GM18873 (cell line): ENCODE measurements around the gene NPBWR2.

Source experiments
- ATAC-seq: cut with Tn5 transposase; IDR thresholded peaks from one replicate; pipeline ENCODE4 v1.9.1; 2021; ENCODE audit warnings: mild to moderate bottlenecking, moderate library complexity, moderate number of reproducible peaks; ENCODE audit not compliant: unreplicated experiment, low FRiP score

The NPBWR2 gene

DNA sequence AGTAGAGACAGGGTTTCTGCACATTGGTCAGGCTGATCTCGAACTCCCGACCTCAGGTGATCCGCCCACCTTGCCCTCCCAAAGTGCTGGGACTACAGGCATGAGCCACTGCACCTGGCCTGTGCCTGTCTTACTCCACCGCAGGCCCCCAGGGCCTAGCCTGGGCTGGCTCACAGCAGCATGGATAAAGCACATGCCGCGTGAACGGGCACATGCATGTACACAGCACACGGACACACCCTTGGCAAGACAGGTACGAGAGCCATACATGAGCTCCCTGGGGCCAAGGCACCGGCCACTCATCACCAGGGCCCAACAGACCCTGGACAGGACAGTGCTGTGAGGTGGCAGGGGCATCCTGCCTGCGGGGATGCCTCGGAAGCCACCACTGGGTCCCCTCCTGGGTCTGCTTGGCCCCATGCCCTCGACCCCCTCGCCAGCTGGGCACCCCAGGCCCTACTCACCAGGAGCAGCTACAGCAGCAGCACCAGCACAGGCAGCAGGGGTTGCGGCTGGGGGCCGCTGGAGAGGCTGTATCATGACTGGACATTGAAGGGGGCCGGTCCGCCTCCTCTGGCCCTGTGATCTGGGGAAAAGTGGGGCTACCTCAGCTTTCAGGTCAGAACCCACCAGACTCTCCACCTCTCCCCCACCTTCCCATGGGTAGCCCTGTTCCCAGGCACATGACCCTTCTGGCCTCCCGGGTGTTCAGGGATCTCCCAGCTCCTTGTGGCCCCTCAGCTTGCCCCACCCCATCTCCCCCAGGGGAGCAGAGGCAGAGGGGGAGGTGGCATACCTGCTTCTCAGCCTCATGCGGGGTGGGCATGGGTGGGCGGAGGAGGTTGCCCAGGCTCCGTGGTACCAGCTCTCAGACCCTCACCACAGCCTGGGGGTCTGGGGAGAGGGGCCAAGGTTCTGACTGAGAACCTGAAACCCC lies 31.0 kb downstream of the NPBWR2 start:
- ATAC-seq, result no peak

DNA sequence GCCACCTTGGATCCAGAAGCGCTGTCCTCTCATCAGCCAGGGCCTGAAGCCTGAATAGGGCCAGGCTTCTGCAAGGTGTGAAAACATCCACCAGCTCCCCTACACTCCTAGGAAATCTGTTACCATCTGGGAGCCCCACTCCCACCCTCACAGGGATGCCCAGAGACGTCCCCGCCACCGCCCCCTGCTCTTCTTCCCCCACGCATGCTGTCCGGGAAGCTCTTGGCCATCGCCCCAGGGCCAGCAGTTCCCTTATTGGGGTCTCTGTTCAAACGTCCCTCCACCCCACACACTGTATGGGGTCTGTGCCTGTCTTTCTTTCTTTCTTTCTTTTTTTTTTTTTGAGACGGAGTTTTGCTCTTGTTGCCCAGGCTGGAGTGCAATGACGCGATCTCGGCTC lies 31.8 kb downstream of the NPBWR2 start:
- no peak for ATAC-seq

DNA sequence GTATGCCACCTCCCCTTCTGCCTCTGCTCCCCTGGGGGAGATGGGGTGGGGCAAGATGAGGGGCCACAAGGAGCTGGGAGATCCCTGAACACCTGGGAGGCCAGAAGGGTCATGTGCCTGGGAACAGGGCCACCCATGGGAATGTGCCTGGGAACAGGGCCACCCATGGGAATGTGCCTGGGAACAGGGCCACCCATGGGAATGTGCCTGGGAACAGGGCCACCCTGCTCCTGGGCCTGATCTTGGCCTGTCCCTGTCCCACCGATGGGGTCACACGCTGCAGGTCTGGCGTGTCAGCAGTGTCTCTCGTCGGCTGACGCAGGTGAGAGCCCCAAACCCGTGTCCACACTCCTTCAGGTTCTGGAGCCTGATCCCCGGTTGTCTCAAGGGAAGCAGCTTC lies 32.4 kb downstream of the NPBWR2 start:
- no peak for ATAC-seq

DNA sequence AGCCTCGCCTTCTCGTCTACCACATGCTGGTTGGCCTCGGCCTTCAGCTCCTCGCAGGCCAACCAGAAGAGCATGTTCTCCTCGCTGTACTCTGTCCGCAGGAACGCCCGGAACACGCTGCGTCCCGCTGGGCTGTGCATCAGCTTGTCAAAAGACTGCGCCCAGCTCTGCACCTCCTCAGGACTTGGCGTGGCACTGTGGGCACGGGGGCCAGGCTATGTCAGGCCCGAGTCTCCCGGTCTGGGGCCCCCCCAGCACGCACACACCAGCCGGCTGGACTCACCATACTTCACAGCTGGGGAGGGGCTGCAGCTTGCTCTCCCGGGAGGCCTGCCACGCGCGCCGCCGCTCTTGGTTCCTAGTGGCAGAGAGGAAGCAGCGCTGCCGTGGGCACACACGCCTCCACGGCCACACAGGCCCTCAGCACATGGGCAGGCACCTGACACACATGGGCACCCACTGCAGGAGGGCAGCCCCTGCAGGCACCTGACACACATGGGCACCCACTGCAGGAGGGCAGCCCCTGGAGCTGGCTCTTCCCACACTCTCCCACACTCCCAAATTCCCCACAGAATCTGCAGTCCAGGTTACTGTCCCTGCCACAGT lies 33.1 kb downstream of the NPBWR2 start:
- no peak for ATAC-seq

DNA sequence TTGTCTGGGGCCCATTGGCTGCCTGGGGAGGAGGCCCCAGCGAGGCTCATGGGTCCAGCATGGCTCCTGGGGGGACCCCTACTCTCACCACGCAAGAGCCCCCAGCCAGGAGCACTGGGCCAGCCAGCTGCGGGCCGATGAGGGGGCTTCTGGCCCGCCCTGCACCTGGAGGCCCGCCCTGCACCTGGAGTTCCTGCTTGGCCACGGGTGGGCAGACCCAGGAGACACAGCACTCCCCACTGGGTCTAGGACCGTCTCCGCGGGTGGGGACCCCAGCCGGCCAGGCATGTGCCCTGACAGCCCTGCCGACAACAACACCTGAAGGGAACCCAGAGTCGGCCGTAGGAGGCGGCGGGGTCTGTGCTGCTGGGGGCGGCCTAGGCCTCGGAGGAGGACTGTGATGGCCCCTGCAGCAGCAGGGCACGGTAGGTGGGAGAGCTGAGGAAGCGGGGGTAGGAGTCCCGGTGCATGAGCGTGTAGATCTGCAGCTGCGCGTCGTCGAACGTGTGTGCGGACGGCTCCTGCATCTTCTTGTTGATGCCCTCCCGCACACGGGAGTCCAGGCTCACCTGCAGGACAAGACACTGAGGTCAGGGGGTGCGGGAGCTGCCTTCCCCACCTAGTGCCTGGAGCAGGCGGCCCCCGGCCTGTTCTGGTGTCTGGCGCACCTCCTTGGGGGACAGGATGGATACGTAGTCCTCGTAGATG lies 33.7 kb downstream of the NPBWR2 start:
- no peak for ATAC-seq

DNA sequence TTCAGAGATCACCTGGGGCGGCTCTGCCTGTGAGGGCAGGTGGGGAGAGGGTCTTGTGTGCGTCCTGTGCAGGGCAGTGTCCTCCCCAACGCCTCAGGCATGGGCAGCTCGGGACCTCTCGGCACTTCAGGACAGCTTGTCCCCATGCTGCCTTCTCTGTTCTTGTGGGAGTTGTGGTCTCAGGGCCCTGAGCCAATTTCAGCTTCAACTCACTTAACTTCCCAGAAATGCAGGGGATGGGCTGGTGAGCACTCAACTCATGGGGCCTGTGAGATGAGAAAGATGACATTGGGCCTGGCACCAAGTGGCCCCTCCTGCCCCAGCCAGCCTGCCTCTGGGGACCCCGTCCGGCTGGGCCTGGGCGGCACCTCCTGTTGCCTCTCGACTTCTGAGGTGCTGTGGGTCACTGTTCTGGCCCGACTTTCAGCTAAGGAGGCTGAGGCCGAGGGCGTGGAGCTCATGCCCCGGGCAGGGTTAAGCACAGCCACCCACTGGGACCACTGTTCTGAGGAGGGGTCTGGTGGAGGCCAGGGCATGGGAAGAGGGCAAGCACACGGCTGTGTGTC lies 34.8 kb downstream of the NPBWR2 start:
- ATAC-seq, result no peak

DNA sequence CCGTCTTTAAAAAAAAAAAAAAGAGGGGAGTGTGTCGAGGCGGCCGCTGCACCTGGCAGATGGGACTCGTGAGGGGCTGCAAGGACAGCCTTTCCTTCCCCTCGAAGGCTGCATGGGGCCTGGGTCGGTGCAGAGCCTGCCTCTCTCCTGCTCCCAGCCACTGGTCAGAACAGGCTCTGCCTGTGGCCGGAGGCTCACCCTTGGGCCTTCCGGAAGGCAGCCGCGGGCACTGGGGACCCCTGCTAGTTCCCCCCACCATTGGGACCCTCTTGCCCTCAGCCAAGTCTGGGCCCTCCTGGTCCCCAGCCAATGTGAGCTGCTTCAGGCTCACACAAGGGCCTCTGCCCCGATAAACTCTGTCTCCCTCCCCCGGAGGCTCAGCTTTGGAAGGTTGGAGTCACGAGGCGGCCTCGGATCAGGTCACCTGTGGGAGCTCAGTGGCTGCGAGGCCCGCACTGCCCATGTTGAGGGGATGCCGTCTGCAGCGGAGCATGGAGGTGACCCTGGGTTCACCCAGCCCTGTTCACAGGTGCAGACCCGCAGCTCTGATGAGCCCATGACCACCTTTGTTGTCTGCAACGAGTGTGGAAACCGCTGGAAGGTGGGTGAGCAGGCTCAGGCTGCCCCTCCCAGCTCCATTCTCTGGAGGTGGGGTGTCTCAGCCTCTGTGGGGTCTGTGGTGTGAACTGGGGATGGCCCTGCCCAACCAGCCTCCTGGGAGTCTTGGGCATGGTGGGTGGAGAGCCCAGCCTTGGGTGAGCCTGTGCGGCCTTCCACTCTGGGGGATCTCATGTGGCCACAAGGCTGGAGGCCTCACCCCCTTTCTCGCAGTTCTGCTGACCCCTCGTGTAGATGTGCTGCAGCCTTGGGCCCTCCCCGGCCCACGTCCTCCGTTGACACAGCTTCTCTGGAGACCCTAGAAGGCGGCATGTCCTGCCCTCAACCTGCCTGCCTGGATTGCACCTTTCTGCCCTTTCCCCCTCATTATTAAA lies 35.7 kb downstream of the NPBWR2 start:
- ATAC-seq, result no peak

DNA sequence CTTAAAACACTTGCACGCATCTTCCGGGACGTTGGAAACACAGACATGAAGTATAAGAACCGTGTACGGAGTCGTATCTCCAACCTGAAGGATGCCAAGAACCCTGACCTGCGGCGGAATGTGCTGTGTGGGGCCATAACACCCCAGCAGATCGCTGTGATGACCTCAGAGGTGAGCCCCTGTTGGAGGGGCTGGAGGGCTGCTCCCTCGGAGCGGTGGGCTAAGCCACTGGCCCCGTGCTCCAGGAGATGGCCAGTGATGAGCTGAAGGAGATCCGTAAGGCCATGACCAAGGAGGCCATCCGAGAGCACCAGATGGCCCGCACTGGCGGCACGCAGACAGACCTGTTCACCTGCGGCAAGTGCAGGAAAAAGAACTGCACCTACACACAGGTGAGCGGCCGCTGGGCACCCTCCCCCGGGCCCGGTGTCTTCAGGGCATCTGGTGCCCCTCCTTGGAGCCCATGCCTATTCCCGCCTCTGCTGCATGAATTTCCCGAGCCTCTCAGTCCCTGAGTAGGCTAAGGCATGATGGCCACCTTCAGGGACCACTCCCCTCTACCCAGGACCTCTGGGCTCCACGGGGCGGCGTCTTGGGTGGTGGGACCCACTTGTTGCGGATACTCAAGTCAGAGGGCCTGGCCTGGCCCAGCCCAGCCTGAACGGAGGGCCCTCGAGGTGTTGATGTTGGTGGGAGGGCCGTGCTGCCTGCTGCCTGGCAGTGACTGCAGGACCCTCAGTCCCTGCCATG lies 36.9 kb downstream of the NPBWR2 start:
- ATAC-seq, result no peak

DNA sequence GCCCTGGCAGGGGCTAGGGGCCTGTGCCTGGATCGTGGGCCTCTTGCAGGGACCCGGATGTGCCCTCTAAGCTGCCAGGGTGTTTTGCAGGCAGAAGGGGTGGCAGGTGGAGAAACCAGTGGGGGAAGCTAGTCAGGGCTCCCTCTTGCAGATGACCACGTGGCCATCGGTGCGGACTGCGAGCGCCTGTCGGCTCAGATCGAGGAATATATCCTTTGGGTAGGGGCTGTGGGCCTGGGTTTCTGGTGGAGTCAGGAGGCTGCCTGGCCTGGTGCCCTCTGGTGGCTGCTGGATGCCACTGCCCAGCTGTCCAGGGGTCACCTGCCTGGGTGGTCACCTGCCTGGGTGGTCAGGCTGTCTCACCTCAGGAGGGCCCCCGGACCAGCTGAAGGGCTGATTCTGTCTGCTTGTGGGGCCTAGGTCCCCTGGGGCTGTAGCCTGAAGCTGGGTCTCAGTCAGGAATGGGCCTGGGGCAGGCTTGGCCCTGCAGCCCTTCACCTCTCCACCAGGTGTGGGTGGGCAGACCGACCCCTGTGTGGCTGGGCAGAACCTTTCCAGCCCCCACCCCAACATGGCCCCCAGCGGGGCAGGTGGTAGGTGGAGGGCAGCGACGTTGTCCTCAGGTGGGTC lies 37.6 kb downstream of the NPBWR2 start:
- ATAC-seq, result no peak

DNA sequence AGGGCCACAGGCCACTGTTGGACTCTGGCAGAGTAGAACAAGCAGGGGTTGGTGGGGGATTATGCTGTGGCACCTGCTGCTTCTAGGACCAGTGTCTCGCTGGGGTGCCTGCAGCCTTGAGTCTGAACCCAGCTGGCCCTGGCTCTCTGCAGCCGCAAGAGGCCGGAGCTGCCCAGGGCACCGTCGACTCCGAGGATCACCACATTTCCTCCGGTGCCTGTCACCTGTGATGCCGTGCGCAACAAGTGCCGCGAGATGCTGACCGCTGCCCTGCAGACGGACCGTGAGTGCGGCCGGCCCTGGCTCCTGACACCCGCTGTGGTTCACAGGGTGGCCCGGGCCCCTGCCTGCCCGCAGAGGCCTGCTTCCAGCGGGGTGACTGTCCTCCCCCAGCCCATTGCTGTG lies 38.2 kb downstream of the NPBWR2 start:
- ATAC-seq, result no peak

DNA sequence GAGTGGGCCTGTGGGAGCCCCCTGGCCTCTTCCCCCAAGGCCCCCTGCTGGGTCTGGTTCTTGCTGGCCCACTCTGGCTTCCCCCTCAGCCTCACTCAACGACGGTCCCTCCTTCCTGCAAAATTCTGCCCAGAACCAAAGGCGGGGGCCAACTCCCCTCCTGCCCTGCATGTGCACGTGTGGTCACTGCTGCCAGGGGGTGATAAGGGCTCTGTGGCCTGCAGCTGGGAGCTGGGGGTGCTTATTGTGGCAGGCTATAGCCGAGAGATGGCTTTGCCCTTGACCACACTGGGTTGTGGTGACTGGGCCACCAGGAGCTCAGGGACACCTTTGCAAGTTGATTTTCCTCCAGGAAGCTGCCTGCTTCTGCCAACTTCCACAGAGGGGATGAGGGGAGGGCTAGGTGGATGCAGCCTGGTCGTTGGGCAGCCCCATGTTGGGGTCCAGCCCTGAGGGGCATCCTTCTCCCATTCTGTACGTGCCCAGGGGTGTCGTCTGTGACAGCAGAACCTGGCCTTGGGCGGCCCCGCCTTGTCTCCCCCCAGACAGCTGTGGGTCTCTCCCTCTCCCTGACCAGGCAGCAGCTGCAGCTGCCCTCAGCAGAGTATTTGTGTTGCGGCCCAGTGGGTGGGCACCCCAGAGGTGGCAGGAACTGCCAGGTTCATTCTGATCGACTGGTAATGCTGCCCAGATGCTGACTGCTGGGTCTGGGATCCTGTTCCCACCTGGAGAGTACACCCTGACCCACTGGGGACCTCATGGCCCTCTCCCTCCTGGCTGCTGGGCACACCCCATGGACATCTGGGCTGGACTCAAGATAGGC lies 38.8 kb downstream of the NPBWR2 start:
- no peak for ATAC-seq

DNA sequence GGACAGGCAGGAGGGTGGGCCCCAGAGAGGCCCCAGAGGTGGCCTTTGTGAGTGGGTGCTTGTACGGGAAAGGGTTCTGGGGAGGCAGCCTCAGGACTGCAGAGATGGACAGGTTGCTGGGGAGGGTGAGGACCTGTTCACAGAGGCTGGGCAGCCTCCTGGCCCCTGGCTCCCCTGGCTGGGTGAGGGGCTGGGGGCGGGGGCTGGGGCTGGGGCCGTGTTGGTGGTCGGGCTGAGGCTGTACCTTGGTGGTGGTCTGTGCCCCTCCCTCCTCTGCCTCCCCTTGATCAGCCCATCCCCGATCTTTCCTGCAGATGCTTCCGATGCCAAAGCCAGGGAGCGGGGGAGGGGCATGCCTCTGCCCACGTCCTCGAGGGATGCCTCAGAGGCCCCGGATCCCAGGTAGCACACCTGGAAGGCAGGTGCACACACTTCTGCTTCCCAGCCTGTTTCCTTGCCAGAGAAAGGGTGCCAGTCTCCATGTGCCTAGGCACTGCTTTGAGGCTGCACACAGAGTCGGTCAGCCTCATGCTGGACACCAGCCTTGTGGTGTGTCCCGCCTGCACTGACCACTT lies 39.5 kb downstream of the NPBWR2 start:
- ATAC-seq, result no peak

DNA sequence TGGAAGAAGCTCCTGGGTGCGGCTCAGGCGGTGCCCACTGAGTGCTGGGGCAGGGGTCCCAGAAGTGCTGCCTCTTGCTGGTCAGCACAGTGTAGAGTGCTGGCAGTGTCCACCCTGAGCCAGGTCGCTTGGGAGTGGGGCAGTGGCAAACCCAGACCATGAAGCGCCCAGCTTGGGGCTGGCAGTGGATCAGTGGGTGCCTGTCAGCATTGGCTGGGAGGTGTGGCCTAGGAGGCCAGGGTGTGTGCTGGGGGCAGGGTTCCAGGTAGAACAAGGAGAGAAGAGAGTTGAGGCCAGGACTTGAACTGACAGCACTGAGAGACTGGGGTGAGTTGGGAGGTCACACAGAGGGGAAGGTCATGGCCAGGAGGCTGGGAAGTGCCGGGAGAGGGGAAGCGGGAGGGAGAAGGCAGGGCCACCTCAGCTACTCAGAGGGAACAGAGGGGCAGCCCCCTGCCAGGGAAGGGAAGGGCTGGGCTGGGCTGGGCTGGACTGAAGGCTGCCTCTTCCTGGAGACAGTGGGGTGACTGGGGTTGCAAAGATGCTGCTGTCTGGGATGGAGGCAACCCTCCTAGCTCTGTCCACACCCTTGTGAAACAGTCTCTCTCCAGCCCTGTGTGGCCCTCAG lies 40.2 kb downstream of the NPBWR2 start:
- ATAC-seq, result no peak

DNA sequence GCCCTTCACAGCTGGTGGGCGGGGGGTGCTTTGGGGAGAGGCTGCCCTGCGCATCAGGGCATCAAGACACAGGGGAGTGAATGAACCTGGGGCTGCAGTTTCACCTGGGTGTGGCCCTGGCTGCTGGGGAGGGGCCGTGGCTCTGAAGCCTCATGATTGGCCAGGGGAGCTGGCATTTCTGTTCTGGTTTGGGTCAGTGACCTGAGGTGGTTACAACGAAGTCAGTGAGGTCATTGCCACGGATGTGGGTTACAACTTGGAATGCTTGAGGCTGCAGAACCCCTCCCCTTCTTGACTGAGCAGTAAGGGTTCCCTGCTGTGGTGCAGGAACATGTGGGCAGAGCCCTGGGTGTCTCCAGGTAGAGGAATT lies 41.4 kb downstream of the NPBWR2 start:
- ATAC-seq, result peak; percentile 39

DNA sequence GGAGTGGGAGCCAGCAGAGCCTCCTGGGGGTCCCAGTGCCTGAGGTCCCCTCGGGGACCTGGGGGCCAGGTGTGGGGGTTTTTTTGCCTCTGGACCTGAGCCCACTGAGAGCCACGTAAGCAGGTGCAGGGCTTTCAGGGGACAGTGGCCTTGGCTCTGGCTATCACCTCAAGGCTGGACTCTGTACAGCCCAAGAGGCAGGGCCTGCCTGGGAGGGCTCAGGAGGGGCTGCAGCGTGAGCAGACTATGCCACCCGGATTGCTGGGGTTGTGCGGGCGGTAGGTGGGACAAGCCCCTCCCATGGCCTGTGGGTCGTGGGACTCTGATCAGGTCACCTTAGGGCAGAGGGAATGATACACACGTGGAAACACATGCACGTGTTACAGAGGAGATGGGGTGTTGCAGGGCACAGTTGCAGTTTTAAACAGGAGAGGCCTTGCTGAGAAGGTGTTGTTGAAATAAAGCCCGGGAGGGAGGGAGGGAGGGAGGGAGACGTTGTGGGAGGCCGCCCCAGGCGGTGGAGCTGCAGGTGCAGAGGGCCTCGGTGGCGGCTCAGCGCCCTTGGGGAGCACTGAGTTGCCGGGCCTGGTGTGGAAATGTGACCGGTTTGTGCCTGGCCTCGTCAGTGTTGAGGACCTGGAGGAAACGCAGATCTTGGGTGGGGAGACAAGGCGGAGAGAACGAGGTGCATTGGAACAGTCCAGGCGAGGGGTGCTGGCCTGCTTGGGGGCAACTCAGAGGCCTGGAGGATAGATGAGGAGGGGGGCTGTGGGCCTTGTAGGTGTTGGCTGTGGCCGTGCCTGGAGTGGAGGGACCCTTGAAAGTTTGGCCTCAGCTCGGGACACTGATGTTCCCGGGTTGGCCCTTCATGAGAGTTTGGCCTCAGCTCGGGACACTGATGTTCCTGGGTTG lies 42.0 kb downstream of the NPBWR2 start:
- no peak for ATAC-seq

DNA sequence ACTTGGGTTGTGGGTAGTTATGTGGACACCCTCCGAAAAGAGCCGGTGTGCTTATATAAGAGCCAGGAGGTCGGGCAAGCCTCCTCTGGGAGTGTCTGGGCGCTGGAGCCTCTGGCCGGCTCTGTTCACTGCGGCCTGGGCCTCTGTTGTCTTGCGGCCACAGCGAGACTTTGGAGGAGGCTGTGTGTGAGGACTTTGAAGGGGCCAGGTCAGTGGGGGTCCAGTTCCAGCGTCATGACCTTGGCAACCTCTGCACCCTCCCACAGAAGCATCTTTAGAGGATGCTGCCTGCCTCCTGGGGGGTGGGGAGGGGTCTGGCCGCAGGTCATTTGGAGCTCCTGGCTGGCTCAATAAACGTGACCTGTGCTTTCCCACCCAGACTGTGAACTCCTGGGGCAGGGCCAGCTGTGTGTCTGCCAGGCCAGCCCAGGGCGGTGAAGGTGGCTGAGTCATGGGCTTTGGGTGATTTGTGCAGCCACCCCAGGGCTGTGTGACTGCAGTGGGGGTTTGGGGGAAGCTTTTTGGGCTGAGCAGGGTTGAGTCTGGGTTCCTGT lies 43.1 kb downstream of the NPBWR2 start:
- ATAC-seq, result no peak
